NCI-H2171 treated with DMSO at 0.1 percent for 48 hours (cell line): ENCODE data around the gene ATF5.
"Not testable (repeated sequence)": the region's sequence is repeated elsewhere in the genome, so short reads cannot be mapped to it uniquely, and the experiment has no call there.

ENCODE experiments used
- DNase-seq: peaks from one replicate; lab custom pipeline; 2025; lab: John Stamatoyannopoulos, UW

ATF5 gene

GRCh38 chr19:49923055-49924003 lies 5.7 kb upstream of the ATF5 start:
- no peak for DNase-seq

- DNase-seq, result peak; percentile 81
Measured at GRCh38 chr19:49924004-49924880, 4.8 kb upstream of the ATF5 start.

GRCh38 chr19:49924881-49925210 lies 4.2 kb upstream of the ATF5 start:
- DNase-seq, result not testable (repeated sequence)

GRCh38 chr19:49925486-49925885 lies 3.5 kb upstream of the ATF5 start:
- no peak for DNase-seq

GRCh38 chr19:49926515-49926914 lies 2.5 kb upstream of the ATF5 start:
- no peak for DNase-seq

- no peak for DNase-seq
Measured at GRCh38 chr19:49927526-49928264, 1.3 kb upstream of the ATF5 start.

- DNase-seq, result peak; percentile 98
Measured at GRCh38 chr19:49929611-49930482, 842 bp downstream of the ATF5 start.

GRCh38 chr19:49930483-49931011 lies 1.5 kb downstream of the ATF5 start:
- no peak for DNase-seq

- peak; percentile 10 for DNase-seq
Measured at GRCh38 chr19:49931293-49932040, 2.5 kb downstream of the ATF5 start.

GRCh38 chr19:49932041-49932451 lies 3.0 kb downstream of the ATF5 start:
- no peak for DNase-seq

- DNase-seq, result no peak
Measured at GRCh38 chr19:49932731-49933131, 3.7 kb downstream of the ATF5 start.

- no peak for DNase-seq
Measured at GRCh38 chr19:49933643-49934042, 4.6 kb downstream of the ATF5 start.

GRCh38 chr19:49936549-49936948 lies 7.5 kb downstream of the ATF5 start:
- DNase-seq, result no peak

GRCh38 chr19:49937750-49938381 lies 8.9 kb downstream of the ATF5 start:
- DNase-seq, result peak; percentile 67

GRCh38 chr19:49938662-49939061 lies 9.7 kb downstream of the ATF5 start:
- DNase-seq, result no peak

GRCh38 chr19:49939721-49940481 lies 10.9 kb downstream of the ATF5 start:
- DNase-seq, result no peak

- DNase-seq, result no peak
Measured at GRCh38 chr19:49940482-49940791, 11.4 kb downstream of the ATF5 start.

- not testable (repeated sequence) for DNase-seq
Measured at GRCh38 chr19:49944567-49944966, 15.6 kb downstream of the ATF5 start.

GRCh38 chr19:49946415-49946814 lies 17.4 kb downstream of the ATF5 start:
- no peak for DNase-seq
